Thyroid gland (tissue), 4 donors: ENCODE data around the gene CDR2.

Experiments used
- CTCF ChIP-seq, 6 experiments: fragments of 200-600 bp in 3 of 6; fragments of 450-650 bp in 3 of 6; sonication (generic) in 3 of 6; IDR thresholded peaks; one replicate each; pipeline ENCODE4 v1.5.1; 2016 to 2019; ENCODE audit warnings: antibody characterized with exemption in 6 of 6, mild to moderate bottlenecking in 2 of 6, inconsistent platforms in 1 of 6, moderate library complexity in 1 of 6
- POLR2A ChIP-seq, 2 donors: fragments of 450-650 bp; IDR thresholded peaks; one replicate each; pipeline ENCODE4 v1.6.1; 2017; ENCODE audit warnings: antibody characterized with exemption in 2 of 2, mild to moderate bottlenecking in 2 of 2, moderate library complexity in 1 of 2

- TF ChIP-seq POLR2A (IDR thresholded peaks at IDR 0.05): no peak
- no peak for TF ChIP-seq CTCF (IDR thresholded peaks at IDR 0.05)
Measured at GRCh38 chr16:22400900-22401299, 26.5 kb upstream of the CDR2 start.
